Measurements from ENCODE around the gene RPS24. TPM values are rescaled to one million over a fixed set of nuclear protein-coding genes. Genes with fewer than 3 reads are reported as not detected.

The RPS24 gene
- total and polyA plus RNA-seq, 9 of the 15 experiments (the other 6 are each of a cell fraction or from before 2014, with no cell fraction given), result 1,947 to 7,307 (median 5,944) TPM

DNA sequence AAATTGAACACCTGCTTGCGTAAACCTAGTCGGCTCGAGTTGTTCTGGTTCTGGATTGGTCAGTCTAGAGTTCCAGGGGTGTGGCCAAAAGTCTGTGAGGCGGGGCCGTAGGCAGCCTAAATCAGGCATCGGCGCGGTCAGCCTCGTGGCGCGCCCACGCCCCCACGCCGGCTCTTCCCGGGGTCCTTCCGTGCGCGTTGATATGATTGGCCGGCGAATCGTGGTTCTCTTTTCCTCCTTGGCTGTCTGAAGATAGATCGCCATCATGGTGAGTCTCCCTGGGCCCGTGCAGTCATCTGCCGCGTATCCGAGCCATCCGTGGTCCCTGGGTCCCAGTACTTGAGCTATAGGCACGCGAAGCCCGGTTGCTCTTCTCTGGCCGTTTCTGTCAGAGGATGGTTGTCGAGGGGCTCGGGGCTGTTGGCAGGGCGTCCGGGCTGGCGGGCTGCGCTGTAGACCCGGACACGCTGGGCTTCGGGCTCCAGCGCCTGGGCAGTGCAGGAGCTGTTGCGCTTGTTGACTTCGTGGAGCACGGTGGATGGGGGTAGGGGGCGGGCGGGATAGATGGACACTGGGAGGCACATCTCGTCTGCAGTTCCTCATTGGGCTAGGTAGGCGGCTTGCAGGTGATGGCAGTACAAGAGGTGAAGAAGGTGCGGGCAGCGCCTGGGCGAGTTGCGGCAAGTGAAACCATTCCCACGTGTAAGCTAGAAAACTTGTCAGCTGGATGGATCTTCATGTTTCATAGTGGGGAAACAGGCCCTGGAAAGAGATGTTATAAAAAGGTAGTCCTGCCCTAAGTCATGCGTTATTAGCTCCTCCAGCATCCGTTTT, at the start of gene RPS24 (continued):
- TF ChIP-seq MTF1 (CRISPR knock-in tag; IDR thresholded peaks at IDR 0.05; ENCODE audit: borderline replicate concordance), result no peak
- no peak for TF ChIP-seq NR2C1 (IDR thresholded peaks at IDR 0.05)
- no peak for TF ChIP-seq NR2C1 (tag; IDR thresholded peaks at IDR 0.05)
- TF ChIP-seq ZBTB40 (IDR thresholded peaks at IDR 0.05), result no peak
- no peak for TF ChIP-seq ZBTB40 (CRISPR knock-in tag; IDR thresholded peaks at IDR 0.05)
- peak; percentile 71; the same call in 1 of the 2 replicates for TF ChIP-seq AFF4 (CRISPR knock-in tag; IDR thresholded peaks at IDR 0.05)
- TF ChIP-seq EP300 (IDR thresholded peaks at IDR 0.05; ENCODE audit: low read length), result 0 out of 2 replicates have a peak, but pooled peaks have one; percentile 1
- TF ChIP-seq ZKSCAN3 (CRISPR knock-in tag; IDR thresholded peaks at IDR 0.05), result no peak
- TF ChIP-seq USF1 (CRISPR knock-in tag; IDR thresholded peaks at IDR 0.05), result peak; percentile 52
- no peak for TF ChIP-seq TCF15 (CRISPR knock-in tag; IDR thresholded peaks at IDR 0.05)

All from K562 (cell line).